ENCODE results near the gene SLC35G2. TPM values are rescaled to one million over a fixed set of nuclear protein-coding genes. Genes with fewer than 3 reads are reported as not detected.

Gene SLC35G2
- total RNA-seq, 1 experiment from 2014 or later, result 6.6 TPM

GRCh38 chr3:136818191-136818768 lies 646 bp upstream of the SLC35G2 start:
- Histone ChIP-seq H3T11ph (ENCODE audit: low read length) (no peak overlapping the region), H2BK5ac (ENCODE audit: insufficient read length, low read length) (no peak overlapping the region), H3K23ac (ENCODE audit: insufficient read length, low read depth, low read length) (no peak overlapping the region), H3K9me3 (ENCODE audit: control insufficient read depth, low read depth, low read length) (no peaks in the 10 kb centered on the region), H4K20me1 (ENCODE audit: control insufficient read depth, insufficient read depth, insufficient read length) (no peaks in the 10 kb centered on the region), H3K4me2 (ENCODE audit: insufficient read depth, insufficient read length, low read length) (peak overlapping the region; percentile 77), H3K79me2 (ENCODE audit: insufficient read depth, low read length) (peaks cover 2% of the 10 kb centered on the region; the same call in 1 of the 2 replicates), H2BK15ac (ENCODE audit: low read depth, low read length) (no peak overlapping the region), H2AK5ac (ENCODE audit: insufficient read length, low read length) (no peak overlapping the region), H3K14ac (ENCODE audit: insufficient read depth, low read length) (no peak overlapping the region), H2BK12ac (ENCODE audit: insufficient read length, low read depth, low read length) (no peak overlapping the region), H3K79me1 (ENCODE audit: insufficient read depth, low read depth, low read length, poor library complexity, severe bottlenecking) (no peaks in the 10 kb centered on the region), H2BK20ac (ENCODE audit: low read depth, low read length, poor library complexity, severe bottlenecking) (no peak overlapping the region), H3K56ac (ENCODE audit: insufficient read length, low read depth, low read length) (no peak overlapping the region), H4K8ac (replicated peaks; ENCODE audit: insufficient read length, low read depth, low read length) (no peak overlapping the region), H3K4me1 (ENCODE audit: insufficient read depth, low read length) (no peaks in the 10 kb centered on the region), H2BK120ac (ENCODE audit: low read depth, low read length, poor library complexity, severe bottlenecking) (no peak overlapping the region), H3K27ac (ENCODE audit: insufficient read length, low read depth, low read length) (no peak overlapping the region), H4K5ac (ENCODE audit: insufficient read length, low read depth, low read length) (no peak overlapping the region), H3K18ac (ENCODE audit: insufficient read length, low read depth, low read length) (no peak overlapping the region), H3K9ac (ENCODE audit: extremely low read depth, insufficient read length, low read length) (no peak overlapping the region), H2AFZ (ENCODE audit: low read length) (no peak overlapping the region), H3K27me3 (ENCODE audit: insufficient read depth, low read length) (no peaks in the 10 kb centered on the region; the same call in 1 of the 2 replicates), H3K4ac (ENCODE audit: low read depth, low read length) (no peak overlapping the region), H3K23me2 (ENCODE audit: insufficient read length, low read depth, low read length, poor library complexity, severe bottlenecking) (peaks cover 12% of the 10 kb centered on the region), H4K91ac (ENCODE audit: insufficient read length, low read depth, low read length) (no peak overlapping the region)
- Mint-ChIP-seq H3K27ac (peak overlapping the region in 1 of 3 experiments; percentile 83; a peak in 3 of 7 replicates), H3K9me3 (peaks cover 0 to 7% of the 10 kb centered on the region in 2 experiments; a peak in 3 of 5 replicates), H3K27me3 (ENCODE audit: low read depth) (peaks cover 12% of the 10 kb centered on the region), H3K36me3 (ENCODE audit: insufficient read depth in 1 of 3, low read depth in 3 of 3) (peaks cover 3 to 9% (median 6%) of the 10 kb centered on the region in 3 experiments; a peak in 5 of 7 replicates), H3K4me1 (peaks cover 19 to 20% of the 10 kb centered on the region in 2 experiments), H3K4me3 (peak overlapping the region; percentile 82 to 86)
- no CpG with 5 or more reads among the region's 8 CpGs for WGBS (ENCODE audit: extremely low coverage, insufficient read length, low lambda C conversion rate)
- DNase-seq, result peak; percentile 88
- peak; percentile 32; the same call in 2 of the 3 replicates for TF ChIP-seq CTCF (conservative IDR thresholded peaks at IDR 0.05)

Data from H9 (cell line).